ENCODE measurements around the gene KCNMB3.

GRCh38 chr3:179269152-179269707 is 18.3 kb upstream of the KCNMB3 start:
- TF ChIP-seq ZNF274 (IDR thresholded peaks at IDR 0.05; ENCODE audit: low read depth, low read length): no peak
- TF ChIP-seq YY1 (IDR thresholded peaks at IDR 0.05; ENCODE audit: insufficient read depth, insufficient read length): no peak
- no peak for TF ChIP-seq SUZ12 (IDR thresholded peaks at IDR 0.05; ENCODE audit: extremely low read depth, insufficient read depth, insufficient read length)

Data from NT2/D1 (cell line).